Embryonic facial prominence (tissue), 1 donor: ENCODE data around the gene AKAP14.
"Not testable (repeated sequence)": the region's sequence is repeated elsewhere in the genome, so short reads cannot be mapped to it uniquely, and the experiment has no call there.

Source experiments
- DNase-seq: peaks from one replicate; pipeline ENCODE4 v3.0.0-alpha.2; 2016; ENCODE audit errors: extremely low spot score

Gene AKAP14

DNA sequence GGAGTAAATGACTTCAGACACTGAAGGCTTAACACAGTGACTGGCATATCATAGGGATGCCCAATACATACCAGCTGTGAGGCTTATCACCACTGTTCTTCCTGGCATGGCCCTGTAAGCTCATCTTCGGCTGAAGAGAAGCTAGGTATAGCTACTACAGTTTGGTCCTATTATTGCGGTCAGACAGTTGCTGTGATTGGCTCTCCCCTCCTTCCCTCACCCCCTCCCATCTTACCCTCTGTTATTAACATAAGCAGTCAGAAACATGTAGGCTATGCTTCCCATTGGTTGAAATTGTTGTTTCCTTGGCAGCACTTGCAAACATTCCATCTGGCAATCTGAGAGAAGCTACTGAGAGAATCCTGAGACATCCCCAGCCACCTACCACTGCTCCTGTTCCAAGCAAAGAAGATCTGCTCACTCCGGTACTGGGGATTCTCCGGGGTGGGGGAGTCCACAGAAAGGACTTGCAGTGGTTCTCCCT is at the start of gene AKAP14:
Gene AKAP14 (plus strand): TSS at position 51 of the 484 bp plus-strand sequence. CDS start 7,331 bp downstream, outside the sequence.
- no peak for DNase-seq

DNA sequence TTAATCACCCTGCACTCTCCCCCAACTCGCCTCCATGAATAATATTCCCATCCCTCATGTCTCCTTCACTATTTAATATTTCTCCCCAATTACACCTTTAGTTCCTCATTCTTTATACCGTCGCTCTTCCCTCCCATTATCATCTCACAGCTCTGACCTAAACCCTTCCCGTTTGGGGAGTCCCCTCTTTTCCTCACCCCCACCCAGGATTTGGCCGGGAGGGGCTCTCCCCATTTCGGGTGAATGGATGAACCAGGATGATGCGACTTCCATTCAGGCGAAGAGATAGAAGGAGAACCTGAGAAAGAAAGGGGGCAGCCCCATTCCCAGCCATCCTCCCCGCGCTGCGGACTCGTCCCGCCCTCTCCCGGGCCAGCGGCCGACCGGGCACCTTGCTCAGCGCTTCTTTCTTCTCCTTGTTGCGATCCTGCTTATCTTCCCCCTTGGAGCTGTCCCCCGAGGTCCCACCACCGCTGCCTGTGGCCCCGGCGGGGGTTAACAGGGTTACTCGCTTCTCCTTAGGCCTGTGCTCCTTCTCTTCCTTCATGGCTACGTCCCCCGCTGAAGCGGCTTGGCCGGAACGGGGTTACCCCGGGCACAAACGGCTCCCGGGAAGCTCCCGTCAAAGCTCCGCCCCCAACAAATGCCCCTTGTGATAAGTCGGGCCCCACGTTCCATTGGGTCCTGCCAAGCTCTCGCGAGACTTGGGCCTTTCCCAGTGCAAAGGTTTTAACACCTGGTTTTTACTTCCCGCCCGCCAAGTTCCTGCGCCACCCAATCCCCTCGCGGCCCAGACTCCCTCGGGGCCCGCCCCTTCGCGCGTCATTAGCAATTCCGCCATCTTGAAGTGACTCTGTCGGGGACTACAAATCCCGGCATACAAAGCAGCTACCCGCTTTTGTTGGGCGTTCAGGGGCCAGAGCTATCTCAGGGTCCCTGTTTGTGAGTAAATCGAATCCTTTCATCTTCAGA is 43.0 kb upstream of the AKAP14 start, which contains the start of gene UPF3B:
Gene UPF3B (minus strand): TSS at position 582 of the 972 bp plus-strand sequence. CDS start 35 bp downstream, at position 547.
- peak; percentile 87 for DNase-seq

DNA sequence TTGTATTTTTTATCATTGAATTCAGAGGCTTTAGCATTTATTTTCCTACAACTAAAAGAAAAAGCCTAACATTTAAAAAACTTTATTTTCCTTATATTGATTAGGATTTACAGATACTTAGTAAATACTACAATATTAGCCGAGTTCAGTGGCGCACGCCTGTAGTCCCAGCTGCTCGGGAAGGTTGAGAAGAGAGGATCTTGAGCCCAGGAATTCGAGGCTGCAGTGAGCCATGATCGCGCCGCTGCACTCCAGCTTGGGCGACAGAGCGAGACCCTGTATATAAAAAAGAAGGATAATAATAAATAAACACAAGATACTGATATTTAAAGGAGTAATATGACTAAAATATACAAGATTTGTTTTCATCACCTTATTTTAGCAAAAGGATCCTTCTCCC is 42.2 kb upstream of the AKAP14 start:
- DNase-seq = no peak

DNA sequence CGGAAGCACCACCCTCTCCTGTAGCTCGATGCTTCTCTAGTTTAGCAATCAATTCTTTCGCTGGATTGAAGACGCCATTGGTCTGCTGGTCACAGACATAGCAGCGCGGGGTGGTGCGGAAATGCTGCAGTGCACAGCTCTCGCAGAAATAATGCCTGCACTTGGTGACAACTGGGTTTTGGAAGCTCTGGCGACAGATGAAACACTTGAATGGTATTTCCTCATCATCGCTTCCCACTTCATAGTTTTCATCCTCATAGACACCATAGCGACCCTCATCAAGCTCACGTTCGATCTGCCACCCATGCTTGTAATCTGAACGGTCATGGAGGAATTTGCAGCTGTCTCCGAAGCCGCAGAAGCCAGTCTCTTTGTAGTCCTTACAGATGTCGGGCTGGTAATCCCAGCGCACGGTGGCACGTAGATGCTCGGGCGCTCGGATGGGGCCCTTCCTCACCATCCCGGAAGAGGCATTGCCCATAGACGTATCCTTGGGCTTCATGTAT is 25.0 kb upstream of the AKAP14 start:
- DNase-seq = no peak

DNA sequence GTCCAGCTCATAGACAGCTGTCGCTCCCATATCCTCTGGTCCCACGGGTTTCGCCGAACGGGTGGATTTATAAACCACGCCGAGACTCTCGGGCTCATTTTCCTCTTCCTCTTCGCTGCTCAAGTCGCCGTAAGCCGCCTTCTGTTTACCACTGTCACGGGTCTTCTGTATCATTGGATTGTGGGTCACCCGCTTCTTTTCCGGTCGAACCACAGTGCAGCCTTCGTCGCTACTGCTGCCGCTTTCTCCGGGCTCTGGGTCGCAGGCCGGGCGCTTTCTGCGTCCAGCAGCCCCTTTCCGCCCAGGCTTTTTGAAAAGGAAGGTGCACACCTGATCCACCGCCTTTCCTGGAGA is 24.5 kb upstream of the AKAP14 start:
- no peak for DNase-seq

DNA sequence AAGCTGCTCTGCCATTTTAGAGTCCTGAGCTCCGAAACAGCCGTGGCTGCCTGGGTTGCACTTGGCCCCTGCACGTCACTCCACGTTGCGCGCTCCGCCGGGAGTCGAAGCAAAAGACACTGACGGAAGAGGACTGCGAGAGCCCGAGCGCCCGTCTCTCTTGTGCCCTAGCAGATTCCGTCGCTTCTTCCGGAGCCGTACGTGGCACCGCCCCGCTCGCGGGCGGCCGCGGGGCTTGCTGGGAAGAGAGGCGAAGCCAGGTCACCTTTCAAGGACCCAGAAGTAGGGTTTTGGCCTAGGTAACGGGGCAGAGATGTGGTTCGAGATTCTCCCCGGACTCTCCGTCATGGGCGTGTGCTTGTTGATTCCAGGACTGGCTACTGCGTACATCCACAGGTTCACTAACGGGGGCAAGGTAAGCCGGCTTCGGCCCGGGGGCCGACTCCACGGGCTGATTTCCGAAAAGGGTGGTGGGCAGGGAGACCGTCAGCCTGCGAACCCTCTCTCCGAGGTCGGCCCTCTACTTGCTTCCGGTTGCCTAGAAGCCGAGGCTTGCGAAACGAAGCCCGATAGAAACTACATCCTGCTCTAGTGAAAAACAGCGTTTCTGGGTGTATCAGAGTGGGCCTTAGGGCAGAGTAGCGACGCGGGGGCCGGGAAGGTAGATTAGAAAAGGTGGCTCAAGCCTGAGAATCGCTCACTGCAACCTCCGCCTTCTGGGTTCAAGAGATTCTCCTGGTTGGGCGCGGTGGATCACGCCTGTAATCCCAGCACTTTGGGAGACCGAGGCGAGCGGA is 23.9 kb upstream of the AKAP14 start, which contains the start of the genes NDUFA1 and RNF113A:
Gene NDUFA1 (plus strand): TSS at position 234 of the 797 bp plus-strand sequence. CDS start 80 bp downstream, at position 314.
Gene RNF113A (minus strand): TSS at position 135 of the 797 bp plus-strand sequence. CDS start 120 bp downstream, at position 15.
- peak; percentile 54 for DNase-seq

DNA sequence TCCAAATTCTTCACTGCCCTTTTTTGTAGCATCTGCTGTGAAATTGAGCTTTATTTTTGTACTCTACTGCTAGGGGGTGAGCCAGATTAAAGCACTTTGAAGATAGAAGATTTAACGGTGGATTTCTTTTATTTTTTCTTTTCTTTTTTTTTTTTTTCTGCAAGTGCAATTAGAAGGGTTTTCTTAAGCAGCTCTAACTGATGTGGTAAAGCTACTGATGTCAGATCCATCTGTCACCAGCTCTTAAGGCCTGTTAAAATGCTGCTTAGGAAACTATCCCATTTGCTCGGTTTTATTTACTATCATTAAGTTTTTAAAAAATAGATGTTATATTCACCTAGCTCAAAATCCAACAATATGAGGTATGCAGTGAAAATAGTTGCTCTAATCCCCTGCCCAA is 17.0 kb upstream of the AKAP14 start:
- DNase-seq = no peak

DNA sequence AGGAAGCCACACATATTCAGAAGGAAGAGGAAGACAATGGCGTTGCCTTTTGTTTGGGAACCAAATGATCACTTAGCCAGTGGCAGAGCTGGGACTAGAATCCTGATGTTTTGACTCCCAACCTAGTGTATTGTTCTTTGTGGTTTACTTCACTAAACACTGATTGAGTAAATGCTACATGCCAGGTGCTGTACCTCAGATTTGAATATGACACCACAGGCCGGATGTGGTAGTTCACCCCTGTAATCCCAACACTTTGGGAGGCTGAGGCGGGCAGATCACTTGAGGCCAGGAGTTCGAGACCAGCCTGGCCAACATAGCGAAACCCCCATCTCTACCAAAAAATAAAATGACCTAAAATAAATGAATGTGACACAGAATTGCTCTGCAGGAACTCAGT is 15.6 kb upstream of the AKAP14 start:
- DNase-seq = no peak

DNA sequence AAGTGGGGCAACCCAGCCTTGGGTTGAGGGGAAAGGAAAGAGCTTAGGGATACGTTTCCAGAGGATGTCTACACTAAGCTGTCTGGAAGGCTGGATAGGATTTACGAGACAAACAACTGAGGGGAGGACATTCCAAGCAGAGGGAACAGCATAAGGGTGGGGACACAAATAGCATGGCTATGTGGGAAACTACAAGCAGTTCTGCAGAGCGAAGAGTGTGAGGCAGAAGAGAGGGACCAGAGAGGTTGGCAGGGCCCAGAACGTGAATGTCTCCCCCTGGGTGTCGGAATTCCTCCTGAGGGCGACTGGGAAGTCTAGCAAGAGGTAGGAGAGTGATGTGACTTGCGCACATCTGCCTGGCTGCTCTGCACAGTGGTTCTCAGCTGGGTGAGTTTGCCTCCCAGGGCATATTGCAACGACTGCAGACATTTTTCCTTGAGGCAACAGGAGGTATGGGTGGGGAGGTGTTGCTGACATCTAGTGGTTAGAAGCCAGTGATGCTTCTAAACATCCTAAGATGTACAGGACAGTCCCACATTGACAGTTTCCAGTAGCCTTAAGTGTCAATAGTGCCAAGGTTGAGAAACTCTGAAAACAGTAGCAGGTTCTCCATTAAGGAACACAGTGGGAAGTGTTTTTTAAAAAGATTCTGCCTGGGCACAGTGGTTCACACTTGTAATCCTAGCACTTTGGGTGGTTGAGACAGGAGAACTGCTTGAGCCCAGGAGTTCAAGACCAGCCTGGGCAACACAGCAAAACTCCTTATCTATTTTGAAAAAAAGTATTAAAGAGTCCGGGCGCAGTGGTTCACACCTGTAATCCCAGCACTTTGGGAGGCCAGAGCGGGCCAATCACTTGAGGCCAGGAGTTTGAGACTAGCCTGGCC is 14.9 kb upstream of the AKAP14 start:
- no peak for DNase-seq

DNA sequence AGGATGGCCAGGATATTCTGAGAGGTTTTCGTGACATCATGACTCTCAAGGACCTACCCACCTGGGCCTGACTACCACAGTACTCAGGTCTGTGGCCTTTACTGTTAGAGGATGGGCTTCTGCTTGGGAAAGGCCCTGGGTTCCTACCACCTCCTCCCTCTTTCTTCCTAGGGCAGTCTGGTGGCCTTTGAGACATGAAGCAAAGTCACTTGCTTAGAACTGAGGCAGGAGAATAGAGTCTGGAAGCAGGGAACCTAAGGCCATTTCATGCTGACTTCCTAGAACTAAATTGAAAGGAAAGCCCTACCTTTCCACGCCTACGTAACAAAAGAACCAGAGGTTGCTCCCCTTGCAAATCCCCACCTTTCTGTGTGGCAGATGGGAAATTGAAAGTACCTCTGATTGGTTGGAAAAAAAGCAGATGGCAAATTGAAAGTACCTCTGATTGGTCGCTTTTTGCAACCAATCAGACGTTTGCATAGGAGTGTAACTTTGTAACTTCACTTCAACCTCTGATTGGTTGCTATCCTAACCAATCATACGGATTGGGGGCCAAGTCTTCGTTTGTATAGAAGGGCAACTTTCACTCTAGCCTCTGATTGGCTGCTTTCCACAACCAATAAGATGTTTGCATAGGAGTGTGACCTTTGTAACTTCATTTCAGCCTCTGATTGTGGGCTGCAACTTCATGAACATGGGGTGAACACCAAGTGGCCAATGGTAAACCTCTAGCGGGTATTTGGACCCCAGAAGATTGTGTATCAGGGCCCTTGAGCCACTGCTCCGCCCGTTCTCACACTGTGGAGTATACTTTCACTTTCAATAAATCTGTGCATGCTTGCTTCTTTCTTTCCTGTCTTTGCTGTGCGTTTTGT is 9.9 kb upstream of the AKAP14 start:
- no peak for DNase-seq

DNA sequence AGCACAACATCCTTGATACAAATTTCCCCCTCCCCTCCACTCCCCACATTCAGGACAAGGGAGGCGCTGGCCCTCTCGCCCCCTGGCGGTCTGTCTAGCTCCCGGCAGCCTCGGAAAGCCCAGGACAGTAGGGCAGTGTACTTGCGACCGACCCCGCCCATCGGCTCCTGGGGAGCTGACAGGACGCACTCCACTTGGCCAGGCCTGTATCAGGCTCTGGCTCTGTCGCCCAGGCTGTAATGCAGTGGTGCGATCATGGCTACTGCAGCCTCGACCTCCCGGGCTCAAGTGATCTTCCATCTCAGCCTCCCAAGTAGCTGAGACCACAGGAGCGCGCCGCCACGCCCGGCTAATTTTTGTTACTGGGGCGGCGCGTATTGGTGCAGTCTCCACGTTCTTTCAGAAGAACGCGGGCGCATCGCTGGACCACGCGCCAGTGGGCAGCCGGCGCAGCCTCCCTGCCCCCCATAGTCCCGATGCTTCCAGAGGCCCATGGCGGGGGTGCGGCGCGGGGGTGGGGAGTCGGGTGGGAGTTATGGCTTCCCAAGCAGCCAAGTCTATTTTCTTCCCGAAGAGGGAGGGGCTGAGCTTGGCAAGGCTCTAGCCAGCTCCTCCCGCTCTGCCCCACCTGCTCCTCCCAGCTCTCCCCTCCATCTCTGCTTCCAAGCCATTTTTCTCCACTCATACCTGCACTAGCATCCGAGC is 7.8 kb upstream of the AKAP14 start:
- no peak for DNase-seq

DNA sequence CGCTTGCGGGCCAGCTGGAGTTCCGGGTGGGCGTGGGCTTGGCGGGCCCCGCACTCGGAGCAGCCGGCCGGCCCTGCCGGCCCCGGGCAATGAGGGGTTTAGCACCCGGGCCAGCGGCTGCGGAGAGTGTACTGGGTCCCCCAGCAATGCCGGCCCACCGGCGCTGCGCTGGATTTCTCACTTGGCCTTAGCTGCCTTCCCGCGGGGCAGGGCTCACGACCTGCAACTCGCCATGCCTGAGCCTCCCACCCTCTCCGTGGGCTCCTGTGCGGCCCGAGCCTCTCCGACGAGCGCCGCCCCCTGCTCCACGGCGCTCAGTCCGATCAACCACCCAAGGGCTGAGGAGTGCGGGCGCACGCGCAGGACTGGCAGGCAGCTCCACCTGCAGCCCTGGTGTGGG is 5.1 kb upstream of the AKAP14 start:
- not testable (repeated sequence) for DNase-seq

DNA sequence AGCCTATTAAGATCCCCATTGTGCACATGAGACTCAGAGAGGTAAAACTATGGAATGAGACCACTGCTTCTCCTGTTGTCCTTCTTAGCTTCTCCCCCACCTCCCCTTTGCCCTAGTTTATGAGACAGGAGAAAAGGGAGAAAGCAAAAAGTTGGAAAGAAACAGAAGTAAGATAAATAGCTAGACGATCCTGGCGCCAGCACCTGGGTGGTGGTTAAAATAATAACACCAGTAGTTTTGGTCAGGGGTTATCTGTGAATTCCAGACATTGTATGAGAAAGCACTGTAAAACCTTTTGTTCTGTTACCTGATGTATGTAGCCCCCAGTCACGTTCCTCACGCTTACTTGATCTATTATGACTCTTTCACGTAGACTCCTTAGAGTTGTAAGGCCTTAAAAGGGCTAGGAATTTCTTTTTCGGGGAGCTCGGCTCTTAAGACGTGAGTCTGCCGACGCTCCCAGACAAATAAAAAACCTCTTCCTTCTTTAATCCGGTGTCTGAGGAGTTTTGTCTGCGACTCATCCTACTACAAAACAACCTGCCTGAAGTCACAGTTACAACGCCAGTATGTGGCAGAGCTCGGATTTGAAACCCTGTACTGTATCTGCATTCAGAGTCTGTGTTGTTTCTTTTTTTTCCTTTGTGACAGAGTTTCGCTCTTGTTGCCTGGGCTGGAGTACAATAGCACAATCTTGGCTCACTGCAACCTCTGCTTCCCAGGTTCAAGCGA is 3.6 kb upstream of the AKAP14 start:
- not testable (repeated sequence) for DNase-seq

DNA sequence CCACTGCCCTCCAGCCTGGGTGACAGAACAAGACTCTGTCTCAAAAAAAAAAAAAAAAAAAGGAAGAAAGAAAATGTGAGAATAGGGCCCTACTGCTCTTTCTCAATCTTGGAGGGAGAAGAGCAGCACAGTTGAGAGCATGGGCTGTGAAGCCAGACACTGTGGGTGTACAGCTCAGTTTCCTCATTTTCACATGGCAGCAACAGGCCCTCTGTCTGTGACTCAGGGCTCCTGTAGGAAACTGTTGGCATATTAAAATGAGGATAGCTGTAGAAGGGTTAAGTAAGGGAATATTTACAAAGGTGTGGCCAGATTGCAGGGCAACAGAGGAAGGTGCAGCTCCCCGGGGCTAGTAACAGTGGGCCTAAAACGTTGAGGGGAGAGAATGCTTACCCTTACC is 3.4 kb downstream of the AKAP14 start:
- DNase-seq = no peak

DNA sequence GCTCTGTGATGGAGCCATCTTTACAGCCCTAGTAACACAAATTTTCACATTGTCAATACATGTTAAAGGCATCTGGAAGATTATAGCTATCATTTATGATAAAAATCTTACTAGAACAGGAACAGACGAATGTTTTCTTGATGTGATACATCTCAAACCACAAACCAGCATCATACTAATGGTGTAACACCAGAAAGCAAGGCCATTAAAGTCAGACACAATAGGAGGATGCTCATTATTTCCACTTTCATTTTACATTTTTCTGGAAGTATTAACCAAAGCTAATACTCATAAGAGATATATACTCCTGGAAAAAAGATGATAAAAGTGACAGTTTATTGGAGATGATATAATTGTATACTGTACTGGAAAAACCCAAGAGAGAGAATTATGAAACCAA is 5.3 kb downstream of the AKAP14 start:
- DNase-seq = no peak

DNA sequence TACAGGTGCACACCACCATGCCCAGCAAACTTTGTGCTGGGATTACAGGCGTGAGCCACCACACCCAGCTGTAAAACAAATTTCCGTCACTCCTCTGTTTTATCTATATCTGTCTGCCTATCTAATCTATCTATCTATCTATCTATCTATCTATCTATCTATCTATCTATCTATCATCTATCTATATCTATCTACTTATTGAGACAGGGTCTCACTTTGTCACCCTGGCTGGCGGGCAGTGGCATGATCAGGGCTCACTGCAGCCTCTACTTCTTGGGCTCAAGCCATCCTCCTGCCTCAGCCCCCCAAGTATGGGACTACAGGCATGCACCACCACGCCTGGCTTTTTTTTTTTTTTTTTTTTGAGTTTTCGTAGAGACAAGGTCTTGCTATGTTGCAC is 20.6 kb downstream of the AKAP14 start:
- DNase-seq = no peak

DNA sequence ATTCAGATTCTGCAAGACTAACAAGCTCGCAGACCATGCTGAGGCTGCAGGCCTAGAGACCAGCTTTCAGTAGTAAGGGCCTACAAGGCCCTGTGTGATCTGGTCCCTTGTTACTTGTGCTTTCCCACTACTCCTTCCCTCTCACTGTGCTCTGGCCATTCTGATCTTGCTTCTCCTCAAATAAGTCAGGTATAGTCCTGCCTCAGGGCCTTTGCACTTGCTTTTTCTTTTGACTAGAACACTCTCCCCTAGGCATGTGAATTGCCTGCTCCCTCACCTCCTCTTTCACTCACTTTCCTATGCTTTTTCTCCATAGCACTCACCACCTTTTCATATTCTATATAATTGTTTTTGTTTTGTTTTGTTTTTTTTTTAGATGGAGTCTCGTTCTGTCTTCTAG is 22.2 kb downstream of the AKAP14 start:
- DNase-seq = no peak

DNA sequence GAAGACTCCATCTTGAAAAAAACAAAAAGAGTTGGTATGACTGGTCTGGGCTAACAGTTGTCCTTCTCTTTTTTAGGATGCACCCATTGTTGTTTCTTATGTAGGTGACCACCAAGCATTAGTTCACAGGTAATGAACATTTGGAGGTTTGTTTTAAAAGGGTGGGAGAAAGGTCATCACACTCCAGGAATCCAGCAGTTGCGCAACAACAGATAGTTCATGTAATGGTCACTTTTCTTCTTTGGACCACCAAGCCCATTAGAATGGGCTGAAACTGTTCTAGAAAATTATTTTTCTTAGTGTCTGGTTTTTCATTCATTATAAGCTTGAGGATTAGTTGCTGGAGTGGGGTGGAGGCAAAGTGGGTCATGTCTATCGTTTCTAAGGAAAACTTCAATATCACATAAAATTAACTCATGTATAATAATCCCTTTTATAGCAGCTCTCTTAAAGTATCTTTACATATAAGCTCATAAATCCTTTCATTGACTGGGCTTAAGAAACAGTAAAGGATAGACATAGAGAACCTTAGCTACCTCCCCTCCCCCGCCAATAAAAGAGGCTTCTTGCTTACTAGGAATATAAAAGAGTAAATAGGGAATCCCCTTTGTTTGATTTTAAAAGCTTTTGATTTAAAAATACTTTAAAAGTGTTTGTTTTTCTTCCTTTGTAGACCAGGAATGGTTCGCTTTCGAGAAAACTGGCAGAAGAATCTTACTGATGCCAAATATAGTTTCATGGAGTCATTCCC is 24.3 kb downstream of the AKAP14 start:
- no peak for DNase-seq
